ENCODE data around the gene PHF5A. TPM values are rescaled to one million over a fixed set of nuclear protein-coding genes. Genes with fewer than 3 reads are reported as not detected.

The PHF5A gene
- total and polyA plus RNA-seq, 2 of the 8 experiments (the other 6 are each of a cell fraction or from before 2014, with no cell fraction given) = 119 to 135 TPM

- TF ChIP-seq, protein P1, sequence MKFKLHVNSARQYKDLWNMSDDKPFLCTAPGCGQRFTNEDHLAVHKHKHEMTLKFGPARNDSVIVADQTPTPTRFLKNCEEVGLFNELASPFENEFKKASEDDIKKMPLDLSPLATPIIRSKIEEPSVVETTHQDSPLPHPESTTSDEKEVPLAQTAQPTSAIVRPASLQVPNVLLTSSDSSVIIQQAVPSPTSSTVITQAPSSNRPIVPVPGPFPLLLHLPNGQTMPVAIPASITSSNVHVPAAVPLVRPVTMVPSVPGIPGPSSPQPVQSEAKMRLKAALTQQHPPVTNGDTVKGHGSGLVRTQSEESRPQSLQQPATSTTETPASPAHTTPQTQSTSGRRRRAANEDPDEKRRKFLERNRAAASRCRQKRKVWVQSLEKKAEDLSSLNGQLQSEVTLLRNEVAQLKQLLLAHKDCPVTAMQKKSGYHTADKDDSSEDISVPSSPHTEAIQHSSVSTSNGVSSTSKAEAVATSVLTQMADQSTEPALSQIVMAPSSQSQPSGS (IDR thresholded peaks at IDR 0.05; ENCODE audit: low read length) = no peak
- no peak for TF ChIP-seq CBX5 (IDR thresholded peaks at IDR 0.05; ENCODE audit: low read depth, low read length)
- no peak for TF ChIP-seq TBP (IDR thresholded peaks at IDR 0.05; ENCODE audit: low read depth, low read length)
- TF ChIP-seq, protein P2, sequence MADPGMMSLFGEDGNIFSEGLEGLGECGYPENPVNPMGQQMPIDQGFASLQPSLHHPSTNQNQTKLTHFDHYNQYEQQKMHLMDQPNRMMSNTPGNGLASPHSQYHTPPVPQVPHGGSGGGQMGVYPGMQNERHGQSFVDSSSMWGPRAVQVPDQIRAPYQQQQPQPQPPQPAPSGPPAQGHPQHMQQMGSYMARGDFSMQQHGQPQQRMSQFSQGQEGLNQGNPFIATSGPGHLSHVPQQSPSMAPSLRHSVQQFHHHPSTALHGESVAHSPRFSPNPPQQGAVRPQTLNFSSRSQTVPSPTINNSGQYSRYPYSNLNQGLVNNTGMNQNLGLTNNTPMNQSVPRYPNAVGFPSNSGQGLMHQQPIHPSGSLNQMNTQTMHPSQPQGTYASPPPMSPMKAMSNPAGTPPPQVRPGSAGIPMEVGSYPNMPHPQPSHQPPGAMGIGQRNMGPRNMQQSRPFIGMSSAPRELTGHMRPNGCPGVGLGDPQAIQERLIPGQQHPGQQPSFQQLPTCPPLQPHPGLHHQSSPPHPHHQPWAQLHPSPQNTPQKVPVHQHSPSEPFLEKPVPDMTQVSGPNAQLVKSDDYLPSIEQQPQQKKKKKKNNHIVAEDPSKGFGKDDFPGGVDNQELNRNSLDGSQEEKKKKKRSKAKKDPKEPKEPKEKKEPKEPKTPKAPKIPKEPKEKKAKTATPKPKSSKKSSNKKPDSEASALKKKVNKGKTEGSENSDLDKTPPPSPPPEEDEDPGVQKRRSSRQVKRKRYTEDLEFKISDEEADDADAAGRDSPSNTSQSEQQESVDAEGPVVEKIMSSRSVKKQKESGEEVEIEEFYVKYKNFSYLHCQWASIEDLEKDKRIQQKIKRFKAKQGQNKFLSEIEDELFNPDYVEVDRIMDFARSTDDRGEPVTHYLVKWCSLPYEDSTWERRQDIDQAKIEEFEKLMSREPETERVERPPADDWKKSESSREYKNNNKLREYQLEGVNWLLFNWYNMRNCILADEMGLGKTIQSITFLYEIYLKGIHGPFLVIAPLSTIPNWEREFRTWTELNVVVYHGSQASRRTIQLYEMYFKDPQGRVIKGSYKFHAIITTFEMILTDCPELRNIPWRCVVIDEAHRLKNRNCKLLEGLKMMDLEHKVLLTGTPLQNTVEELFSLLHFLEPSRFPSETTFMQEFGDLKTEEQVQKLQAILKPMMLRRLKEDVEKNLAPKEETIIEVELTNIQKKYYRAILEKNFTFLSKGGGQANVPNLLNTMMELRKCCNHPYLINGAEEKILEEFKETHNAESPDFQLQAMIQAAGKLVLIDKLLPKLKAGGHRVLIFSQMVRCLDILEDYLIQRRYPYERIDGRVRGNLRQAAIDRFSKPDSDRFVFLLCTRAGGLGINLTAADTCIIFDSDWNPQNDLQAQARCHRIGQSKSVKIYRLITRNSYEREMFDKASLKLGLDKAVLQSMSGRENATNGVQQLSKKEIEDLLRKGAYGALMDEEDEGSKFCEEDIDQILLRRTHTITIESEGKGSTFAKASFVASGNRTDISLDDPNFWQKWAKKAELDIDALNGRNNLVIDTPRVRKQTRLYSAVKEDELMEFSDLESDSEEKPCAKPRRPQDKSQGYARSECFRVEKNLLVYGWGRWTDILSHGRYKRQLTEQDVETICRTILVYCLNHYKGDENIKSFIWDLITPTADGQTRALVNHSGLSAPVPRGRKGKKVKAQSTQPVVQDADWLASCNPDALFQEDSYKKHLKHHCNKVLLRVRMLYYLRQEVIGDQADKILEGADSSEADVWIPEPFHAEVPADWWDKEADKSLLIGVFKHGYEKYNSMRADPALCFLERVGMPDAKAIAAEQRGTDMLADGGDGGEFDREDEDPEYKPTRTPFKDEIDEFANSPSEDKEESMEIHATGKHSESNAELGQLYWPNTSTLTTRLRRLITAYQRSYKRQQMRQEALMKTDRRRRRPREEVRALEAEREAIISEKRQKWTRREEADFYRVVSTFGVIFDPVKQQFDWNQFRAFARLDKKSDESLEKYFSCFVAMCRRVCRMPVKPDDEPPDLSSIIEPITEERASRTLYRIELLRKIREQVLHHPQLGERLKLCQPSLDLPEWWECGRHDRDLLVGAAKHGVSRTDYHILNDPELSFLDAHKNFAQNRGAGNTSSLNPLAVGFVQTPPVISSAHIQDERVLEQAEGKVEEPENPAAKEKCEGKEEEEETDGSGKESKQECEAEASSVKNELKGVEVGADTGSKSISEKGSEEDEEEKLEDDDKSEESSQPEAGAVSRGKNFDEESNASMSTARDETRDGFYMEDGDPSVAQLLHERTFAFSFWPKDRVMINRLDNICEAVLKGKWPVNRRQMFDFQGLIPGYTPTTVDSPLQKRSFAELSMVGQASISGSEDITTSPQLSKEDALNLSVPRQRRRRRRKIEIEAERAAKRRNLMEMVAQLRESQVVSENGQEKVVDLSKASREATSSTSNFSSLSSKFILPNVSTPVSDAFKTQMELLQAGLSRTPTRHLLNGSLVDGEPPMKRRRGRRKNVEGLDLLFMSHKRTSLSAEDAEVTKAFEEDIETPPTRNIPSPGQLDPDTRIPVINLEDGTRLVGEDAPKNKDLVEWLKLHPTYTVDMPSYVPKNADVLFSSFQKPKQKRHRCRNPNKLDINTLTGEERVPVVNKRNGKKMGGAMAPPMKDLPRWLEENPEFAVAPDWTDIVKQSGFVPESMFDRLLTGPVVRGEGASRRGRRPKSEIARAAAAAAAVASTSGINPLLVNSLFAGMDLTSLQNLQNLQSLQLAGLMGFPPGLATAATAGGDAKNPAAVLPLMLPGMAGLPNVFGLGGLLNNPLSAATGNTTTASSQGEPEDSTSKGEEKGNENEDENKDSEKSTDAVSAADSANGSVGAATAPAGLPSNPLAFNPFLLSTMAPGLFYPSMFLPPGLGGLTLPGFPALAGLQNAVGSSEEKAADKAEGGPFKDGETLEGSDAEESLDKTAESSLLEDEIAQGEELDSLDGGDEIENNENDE (IDR thresholded peaks at IDR 0.05; ENCODE audit: insufficient replicate concordance, low read length) = no peak
- no peak for TF ChIP-seq SAP30 (IDR thresholded peaks at IDR 0.05; ENCODE audit: insufficient read depth, insufficient replicate concordance, low read length)
These were observed 49.8 kb downstream of the PHF5A start (continued) for GRCh38 chr22:41418717-41419116.

Measured in H1 (cell line).